Adrenal gland (tissue), 5 donors: ENCODE measurements around the gene MMP24.

Source experiments
- POLR2A ChIP-seq, 2 donors: fragments of 450-650 bp; IDR thresholded peaks; one replicate each; pipeline ENCODE4 v1.6.1; 2017; ENCODE audit warnings: antibody characterized with exemption in 2 of 2, mild to moderate bottlenecking in 2 of 2, moderate library complexity in 1 of 2
- TF ChIP-seq, protein P1 (sequence below), 6 experiments: fragments of 450-650 bp in 4 of 6; fragments of 200-600 bp in 2 of 6; sonication (generic) in 1 of 6; IDR thresholded peaks; 1 replicate in 5 of 6; 2 replicates in 1 of 6; pipeline versions ENCODE4 v1.5.1 to v1.8.0; 2016 to 2021; ENCODE audit warnings: antibody characterized with exemption in 6 of 6, mild to moderate bottlenecking in 2 of 6, moderate library complexity in 1 of 6
- donor health status: DM: no; HTN: no; CAD: no.

DNA sequence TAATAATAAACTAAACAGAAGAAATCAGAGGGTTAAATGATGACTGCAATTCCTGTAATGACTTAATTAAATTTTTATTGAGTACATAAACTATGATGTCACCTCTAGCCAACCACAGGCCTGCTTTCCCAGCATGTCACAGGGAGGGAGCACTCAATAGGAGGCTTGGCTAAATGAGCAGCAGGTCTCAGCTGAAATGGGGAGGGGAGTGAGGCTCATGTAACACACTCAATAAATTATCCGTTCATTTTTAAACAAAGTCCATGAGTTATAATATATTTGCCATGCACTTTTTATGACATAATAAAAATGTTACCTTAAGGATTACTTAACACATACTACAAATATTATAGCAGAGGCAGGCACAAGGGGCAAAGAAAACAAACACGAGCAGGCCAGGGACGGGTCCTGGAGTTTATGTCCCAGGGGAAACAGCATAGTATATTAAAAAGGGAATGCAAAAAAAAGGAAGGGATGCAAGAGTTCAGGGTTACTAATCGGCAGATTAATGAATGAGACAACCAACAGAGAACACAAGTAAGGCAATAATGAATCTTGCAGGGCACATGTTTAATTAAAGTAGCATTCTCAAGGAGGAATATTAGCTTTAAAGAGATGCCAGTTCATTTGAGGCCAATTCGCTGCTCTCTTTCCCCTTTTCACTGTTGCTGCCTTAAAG lies 92.8 kb downstream of the MMP24 start:
- TF ChIP-seq, protein P1, sequence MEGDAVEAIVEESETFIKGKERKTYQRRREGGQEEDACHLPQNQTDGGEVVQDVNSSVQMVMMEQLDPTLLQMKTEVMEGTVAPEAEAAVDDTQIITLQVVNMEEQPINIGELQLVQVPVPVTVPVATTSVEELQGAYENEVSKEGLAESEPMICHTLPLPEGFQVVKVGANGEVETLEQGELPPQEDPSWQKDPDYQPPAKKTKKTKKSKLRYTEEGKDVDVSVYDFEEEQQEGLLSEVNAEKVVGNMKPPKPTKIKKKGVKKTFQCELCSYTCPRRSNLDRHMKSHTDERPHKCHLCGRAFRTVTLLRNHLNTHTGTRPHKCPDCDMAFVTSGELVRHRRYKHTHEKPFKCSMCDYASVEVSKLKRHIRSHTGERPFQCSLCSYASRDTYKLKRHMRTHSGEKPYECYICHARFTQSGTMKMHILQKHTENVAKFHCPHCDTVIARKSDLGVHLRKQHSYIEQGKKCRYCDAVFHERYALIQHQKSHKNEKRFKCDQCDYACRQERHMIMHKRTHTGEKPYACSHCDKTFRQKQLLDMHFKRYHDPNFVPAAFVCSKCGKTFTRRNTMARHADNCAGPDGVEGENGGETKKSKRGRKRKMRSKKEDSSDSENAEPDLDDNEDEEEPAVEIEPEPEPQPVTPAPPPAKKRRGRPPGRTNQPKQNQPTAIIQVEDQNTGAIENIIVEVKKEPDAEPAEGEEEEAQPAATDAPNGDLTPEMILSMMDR (IDR thresholded peaks at IDR 0.05): no peak
- TF ChIP-seq POLR2A (IDR thresholded peaks at IDR 0.05): no peak
